KMS-11 (cell line): Measurements from ENCODE around the gene ILK.

ENCODE experiments used
- H2AFZ ChIP-seq: fragments of 200-600 bp; sonication (generic); 2 replicates; pipeline ENCODE4 v1.6.1; 2016; ENCODE audit warnings: antibody characterized with exemption, mixed run types, low read depth
- H3K27ac ChIP-seq: fragments of 200-600 bp; sonication (generic); 2 replicates; pipeline ENCODE4 v1.6.1; 2016; ENCODE audit warnings: mild to moderate bottlenecking, mixed run types
- H3K27me3 ChIP-seq: fragments of 200-600 bp; sonication (generic); 2 replicates; pipeline ENCODE4 v1.6.1; 2017; ENCODE audit warnings: mild to moderate bottlenecking, low read depth, mixed run types, moderate library complexity; ENCODE audit not compliant: insufficient read depth
- H3K36me3 ChIP-seq: fragments of 200-600 bp; sonication (generic); 2 replicates; pipeline ENCODE4 v1.6.1; 2017; ENCODE audit warnings: mild to moderate bottlenecking, mixed run types; ENCODE audit not compliant: insufficient read depth
- H3K4me1 ChIP-seq: fragments of 200-600 bp; sonication (generic); 2 replicates; pipeline ENCODE4 v1.6.1; 2016; ENCODE audit warnings: mild to moderate bottlenecking, low read depth, mixed run types; ENCODE audit not compliant: poor library complexity, severe bottlenecking
- H3K4me2 ChIP-seq: fragments of 200-600 bp; sonication (generic); 2 replicates; pipeline ENCODE4 v1.7.0; 2016; ENCODE audit warnings: mild to moderate bottlenecking, mixed run types
- H3K4me3 ChIP-seq: fragments of 200-600 bp; sonication (generic); IDR thresholded peaks from 2 replicates; pipeline ENCODE4 v1.6.1; 2017; ENCODE audit warnings: low read depth, low read length, mixed read lengths; ENCODE audit not compliant: insufficient read depth
- H3K79me2 ChIP-seq: fragments of 200-600 bp; sonication (generic); 2 replicates; pipeline ENCODE4 v1.6.1; 2016; ENCODE audit warnings: low read depth, mixed run types; ENCODE audit not compliant: insufficient read depth
- H3K9ac ChIP-seq: fragments of 200-600 bp; sonication (generic); 2 replicates; pipeline ENCODE4 v1.6.1; 2016; ENCODE audit warnings: mild to moderate bottlenecking, mixed run types
- H4K20me1 ChIP-seq: fragments of 200-600 bp; sonication (generic); 2 replicates; pipeline ENCODE4 v1.6.1; 2016; ENCODE audit warnings: mild to moderate bottlenecking, mixed run types; ENCODE audit not compliant: insufficient read depth
- TF ChIP-seq, protein P1 (sequence below): fragments of 200-600 bp; sonication (generic); conservative IDR thresholded peaks from 2 replicates; pipeline ENCODE4 v1.6.1; 2017; ENCODE audit warnings: low read depth, mild to moderate bottlenecking, antibody characterized with exemption, low read length, moderate library complexity, mixed read lengths

ILK gene

DNA sequence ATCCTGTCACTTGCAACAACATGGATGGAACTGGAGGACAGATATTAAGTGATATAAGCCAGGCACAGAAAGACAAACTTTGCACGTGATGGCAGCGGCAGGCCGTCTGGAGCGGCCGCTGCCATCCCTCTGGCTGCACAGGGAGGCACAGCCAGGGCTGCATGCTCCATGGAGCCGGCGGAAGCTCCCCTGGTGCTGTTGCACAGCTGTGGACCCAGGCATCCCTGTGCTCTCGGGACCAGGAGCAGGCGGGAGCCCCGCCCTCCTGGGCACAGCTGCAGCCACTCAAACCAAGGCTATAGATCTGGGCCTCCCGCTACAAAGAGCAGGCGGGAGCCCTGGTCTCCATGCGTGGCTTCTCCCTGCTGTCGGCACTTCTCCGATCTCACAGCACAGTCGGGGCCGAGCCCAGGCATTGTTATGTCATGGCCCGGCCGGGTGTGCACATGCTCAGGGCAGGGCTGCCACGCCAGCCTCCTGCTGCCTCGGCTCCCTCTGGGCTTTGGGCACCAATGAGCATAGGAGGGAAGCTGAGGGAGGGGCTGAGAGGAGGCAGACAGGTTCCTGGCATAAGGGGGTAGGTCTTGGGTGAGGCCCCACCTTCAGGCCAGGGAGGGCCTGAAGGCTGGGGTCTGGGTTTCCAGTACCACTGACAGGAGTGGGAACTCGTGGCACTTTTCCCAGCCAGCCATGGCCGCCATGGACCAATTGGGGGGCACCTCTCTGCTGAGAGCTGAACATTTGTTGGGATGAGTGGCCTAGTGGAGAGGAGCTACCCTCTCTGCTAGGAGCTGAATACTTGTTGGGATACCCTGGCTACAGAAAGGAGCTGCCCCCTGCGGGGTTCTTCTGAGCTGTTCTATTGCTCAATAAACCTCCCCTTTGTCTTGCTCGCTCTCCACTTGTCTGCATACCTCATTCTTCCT, 16.9 kb upstream of the ILK start:
- H3K4me1 ChIP-seq, result no peaks in the 10 kb centered on the region
- TF ChIP-seq, protein P1, sequence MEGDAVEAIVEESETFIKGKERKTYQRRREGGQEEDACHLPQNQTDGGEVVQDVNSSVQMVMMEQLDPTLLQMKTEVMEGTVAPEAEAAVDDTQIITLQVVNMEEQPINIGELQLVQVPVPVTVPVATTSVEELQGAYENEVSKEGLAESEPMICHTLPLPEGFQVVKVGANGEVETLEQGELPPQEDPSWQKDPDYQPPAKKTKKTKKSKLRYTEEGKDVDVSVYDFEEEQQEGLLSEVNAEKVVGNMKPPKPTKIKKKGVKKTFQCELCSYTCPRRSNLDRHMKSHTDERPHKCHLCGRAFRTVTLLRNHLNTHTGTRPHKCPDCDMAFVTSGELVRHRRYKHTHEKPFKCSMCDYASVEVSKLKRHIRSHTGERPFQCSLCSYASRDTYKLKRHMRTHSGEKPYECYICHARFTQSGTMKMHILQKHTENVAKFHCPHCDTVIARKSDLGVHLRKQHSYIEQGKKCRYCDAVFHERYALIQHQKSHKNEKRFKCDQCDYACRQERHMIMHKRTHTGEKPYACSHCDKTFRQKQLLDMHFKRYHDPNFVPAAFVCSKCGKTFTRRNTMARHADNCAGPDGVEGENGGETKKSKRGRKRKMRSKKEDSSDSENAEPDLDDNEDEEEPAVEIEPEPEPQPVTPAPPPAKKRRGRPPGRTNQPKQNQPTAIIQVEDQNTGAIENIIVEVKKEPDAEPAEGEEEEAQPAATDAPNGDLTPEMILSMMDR, result no peak
- no peak overlapping the region for H3K9ac ChIP-seq
- H2AFZ ChIP-seq, result no peak overlapping the region
- no peak overlapping the region for H3K4me3 ChIP-seq
- no peaks in the 10 kb centered on the region for H3K36me3 ChIP-seq
- H4K20me1 ChIP-seq, result no peaks in the 10 kb centered on the region
- no peak overlapping the region for H3K4me2 ChIP-seq
- no peaks in the 10 kb centered on the region for H3K79me2 ChIP-seq
- H3K27ac ChIP-seq, result no peak overlapping the region
- no peaks in the 10 kb centered on the region for H3K27me3 ChIP-seq

DNA sequence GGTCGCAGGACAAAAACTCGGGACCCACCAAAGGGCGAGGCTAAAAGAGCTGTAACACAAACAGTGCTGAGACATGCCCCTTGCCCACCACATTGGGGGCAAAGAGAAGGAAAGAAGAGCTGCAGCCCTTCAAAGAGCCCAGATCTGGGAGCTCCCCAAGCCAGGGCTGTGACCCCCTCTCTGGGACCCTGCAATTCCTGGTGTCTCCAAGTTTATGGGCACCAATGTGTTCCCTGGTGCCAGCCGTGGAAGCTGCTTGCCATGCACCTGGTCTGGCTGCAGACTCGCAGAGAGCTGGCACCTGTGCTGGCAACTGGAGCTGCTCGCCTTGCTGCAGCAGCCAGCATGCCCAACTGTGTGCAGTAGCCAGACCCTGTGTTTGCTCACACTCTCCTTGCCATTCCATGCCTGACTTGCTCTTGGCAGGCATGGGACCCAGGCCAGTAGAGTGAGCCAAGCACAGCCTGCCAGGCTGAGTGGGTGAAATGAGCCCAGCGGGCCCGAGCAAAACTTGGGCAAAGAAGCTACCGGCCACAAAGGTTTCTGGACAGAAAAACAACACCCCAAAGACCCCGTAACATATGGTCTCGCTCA, 16.1 kb upstream of the ILK start:
- Histone ChIP-seq H3K4me1 (no peaks in the 10 kb centered on the region), H3K79me2 (no peaks in the 10 kb centered on the region), H4K20me1 (no peaks in the 10 kb centered on the region), H3K4me3 (no peak overlapping the region), H3K27me3 (no peaks in the 10 kb centered on the region), H3K9ac (no peak overlapping the region), H3K4me2 (no peak overlapping the region), H3K36me3 (no peaks in the 10 kb centered on the region), H3K27ac (no peak overlapping the region), H2AFZ (no peak overlapping the region)
- TF ChIP-seq, protein P1, result no peak

DNA sequence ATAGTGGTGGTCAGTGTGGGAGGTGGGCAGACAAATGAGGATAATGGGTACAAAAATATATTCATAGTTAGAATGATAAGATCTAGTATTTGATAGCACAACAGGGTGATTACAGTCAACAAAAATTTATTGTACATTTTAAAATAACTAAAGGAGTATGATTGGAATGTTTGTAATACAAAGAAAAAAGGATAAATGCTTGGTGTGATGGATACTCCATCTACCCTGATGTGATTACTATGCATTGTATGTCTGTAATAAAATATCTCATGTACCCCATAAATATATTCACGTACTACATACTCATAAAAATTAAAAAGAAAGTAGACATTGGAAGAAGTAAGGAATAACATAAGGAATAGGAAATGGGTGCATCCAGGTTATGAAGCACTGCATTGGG, 15.6 kb upstream of the ILK start:
- H3K36me3 ChIP-seq, result no peaks in the 10 kb centered on the region
- no peak overlapping the region for H3K4me3 ChIP-seq
- no peak overlapping the region for H2AFZ ChIP-seq
- no peaks in the 10 kb centered on the region for H4K20me1 ChIP-seq
- TF ChIP-seq, protein P1, result no peak
- no peak overlapping the region for H3K4me2 ChIP-seq
- no peak overlapping the region for H3K27ac ChIP-seq
- H3K79me2 ChIP-seq, result no peaks in the 10 kb centered on the region
- no peaks in the 10 kb centered on the region for H3K4me1 ChIP-seq
- H3K9ac ChIP-seq, result no peak overlapping the region
- H3K27me3 ChIP-seq, result no peaks in the 10 kb centered on the region

DNA sequence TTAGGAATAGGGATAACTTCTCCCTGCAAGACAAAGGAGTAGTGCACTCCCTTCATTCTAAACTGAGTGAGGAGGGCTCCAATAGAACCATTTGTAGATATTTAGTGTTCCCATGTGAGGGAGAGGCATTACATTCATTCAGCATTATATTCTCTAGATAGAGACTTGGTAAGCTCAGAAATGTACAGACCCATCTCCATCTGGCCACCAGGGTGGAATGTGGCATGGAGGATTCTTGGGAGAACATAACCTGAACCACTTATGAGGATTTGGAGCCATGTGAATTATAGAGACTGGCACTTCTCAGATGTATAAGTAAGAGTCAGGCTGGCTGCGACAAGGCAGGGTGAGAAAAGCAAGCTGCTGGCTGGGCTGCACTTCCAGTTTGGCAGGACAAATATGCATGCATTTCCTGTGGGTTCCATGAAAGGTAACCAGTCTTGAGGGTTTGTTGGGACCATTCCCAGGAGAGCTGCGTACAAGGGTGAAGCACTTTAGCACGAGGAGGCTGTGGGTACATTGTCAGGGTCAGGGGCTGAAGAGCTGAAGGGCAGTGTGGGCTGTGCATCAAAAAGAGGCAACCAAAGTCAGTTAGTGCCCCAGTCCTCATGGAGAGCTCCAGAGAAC, 9.3 kb upstream of the ILK start:
- Histone ChIP-seq H4K20me1 (no peaks in the 10 kb centered on the region), H3K4me3 (no peak overlapping the region), H3K36me3 (no peaks in the 10 kb centered on the region), H3K27ac (no peak overlapping the region), H2AFZ (no peak overlapping the region), H3K4me1 (no peaks in the 10 kb centered on the region), H3K4me2 (no peak overlapping the region), H3K79me2 (0 out of 2 replicates have a peak, but pooled peaks cover 3% of the 10 kb centered on the region), H3K9ac (no peak overlapping the region), H3K27me3 (no peaks in the 10 kb centered on the region)
- TF ChIP-seq, protein P1, result no peak
